ENCODE results near the gene GAL3ST2.

GAL3ST2 gene

GRCh38 chr2:241746084-241746483, 30.5 kb upstream of the GAL3ST2 start:
- Histone ChIP-seq H3K4me3 (ENCODE audit: insufficient read depth, low read depth, low read length, poor library complexity, severe bottlenecking) (no peak overlapping the region), H3K9me3 (ENCODE audit: control insufficient read depth, low read length) (no peaks in the 10 kb centered on the region), H3K36me3 (ENCODE audit: control insufficient read depth, insufficient read depth, low read length) (peaks cover 45% of the 10 kb centered on the region), H3K27me3 (replicated peaks; ENCODE audit: control insufficient read depth, insufficient read depth, low read length, poor library complexity, severe bottlenecking) (no peaks in the 10 kb centered on the region), H3K4me1 (ENCODE audit: control insufficient read depth, insufficient read depth, low read length, poor library complexity, severe bottlenecking) (peaks cover 11% of the 10 kb centered on the region), H3K27ac (ENCODE audit: insufficient read depth, low read length, poor library complexity, severe bottlenecking) (no peak overlapping the region)
- no peak for DNase-seq

DNA sequence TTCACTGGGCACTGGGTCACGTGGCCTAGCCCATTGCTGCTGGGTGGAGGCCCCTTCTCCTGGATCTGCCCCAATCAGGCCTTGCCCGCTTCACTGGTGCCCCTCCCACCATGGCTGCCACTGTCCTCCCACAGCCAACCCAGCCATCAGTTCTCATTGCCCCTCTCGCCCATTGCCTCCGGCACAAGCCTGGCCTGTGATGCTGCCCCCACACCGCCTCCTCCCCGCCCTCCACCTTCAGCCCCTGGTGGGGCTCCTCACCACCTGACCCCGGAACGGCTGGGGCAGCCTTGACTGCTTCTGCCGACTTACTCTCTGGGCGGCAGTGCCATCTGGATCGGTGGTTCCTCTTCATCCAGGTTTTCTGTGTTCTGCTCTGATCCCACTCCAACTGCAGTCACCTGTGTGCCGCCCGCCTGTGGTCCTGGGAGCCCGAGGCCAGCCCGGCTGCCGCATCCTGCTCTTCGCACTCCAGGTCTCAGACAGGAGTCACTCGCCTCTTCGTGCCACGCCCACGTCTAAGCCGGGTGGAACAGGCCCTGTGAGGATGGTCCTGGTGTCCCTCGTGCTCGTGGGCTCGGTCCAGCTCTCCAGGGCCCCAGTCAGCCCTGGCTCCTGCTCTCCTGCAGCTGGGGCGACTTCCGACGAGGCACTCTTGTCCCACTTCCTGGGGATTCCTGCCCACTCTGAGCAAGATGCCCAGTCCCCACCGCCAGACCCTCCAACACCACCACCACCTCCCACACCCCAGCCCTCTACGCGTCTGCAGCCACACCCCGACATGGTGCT, 28.0 kb upstream of the GAL3ST2 start:
- peaks cover 49% of the 10 kb centered on the region for H3K36me3 ChIP-seq (ENCODE audit: control insufficient read depth, insufficient read depth, low read length)
- no peak overlapping the region for H3K27ac ChIP-seq (ENCODE audit: insufficient read depth, low read length, poor library complexity, severe bottlenecking)

GRCh38 chr2:241750076-241750840, 26.4 kb upstream of the GAL3ST2 start:
- no peak overlapping the region for H3K27ac ChIP-seq (ENCODE audit: insufficient read depth, low read length, poor library complexity, severe bottlenecking)
- no peaks in the 10 kb centered on the region for H3K9me3 ChIP-seq (ENCODE audit: control insufficient read depth, low read length)
- no peaks in the 10 kb centered on the region for H3K27me3 ChIP-seq (replicated peaks; ENCODE audit: control insufficient read depth, insufficient read depth, low read length, poor library complexity, severe bottlenecking)
- peaks cover 34% of the 10 kb centered on the region for H3K36me3 ChIP-seq (ENCODE audit: control insufficient read depth, insufficient read depth, low read length)
- no peak for DNase-seq
- H3K4me3 ChIP-seq (ENCODE audit: insufficient read depth, low read depth, low read length, poor library complexity, severe bottlenecking): no peak overlapping the region
- H3K4me1 ChIP-seq (ENCODE audit: control insufficient read depth, insufficient read depth, low read length, poor library complexity, severe bottlenecking): no peaks in the 10 kb centered on the region

More for the DNA sequence above, 28.0 kb upstream of the GAL3ST2 start:
- no peaks in the 10 kb centered on the region for H3K27me3 ChIP-seq (replicated peaks; ENCODE audit: control insufficient read depth, insufficient read depth, low read length, poor library complexity, severe bottlenecking)
- no peak for DNase-seq
- no peaks in the 10 kb centered on the region for H3K4me1 ChIP-seq (ENCODE audit: control insufficient read depth, insufficient read depth, low read length, poor library complexity, severe bottlenecking)
- H3K9me3 ChIP-seq (ENCODE audit: control insufficient read depth, low read length): no peaks in the 10 kb centered on the region
- H3K4me3 ChIP-seq (ENCODE audit: insufficient read depth, low read depth, low read length, poor library complexity, severe bottlenecking): no peak overlapping the region

- Histone ChIP-seq H3K36me3 (ENCODE audit: control insufficient read depth, insufficient read depth, low read length) (peaks cover 36% of the 10 kb centered on the region), H3K27me3 (replicated peaks; ENCODE audit: control insufficient read depth, insufficient read depth, low read length, poor library complexity, severe bottlenecking) (no peaks in the 10 kb centered on the region), H3K4me1 (ENCODE audit: control insufficient read depth, insufficient read depth, low read length, poor library complexity, severe bottlenecking) (no peaks in the 10 kb centered on the region), H3K4me3 (ENCODE audit: insufficient read depth, low read depth, low read length, poor library complexity, severe bottlenecking) (no peak overlapping the region), H3K27ac (ENCODE audit: insufficient read depth, low read length, poor library complexity, severe bottlenecking) (no peak overlapping the region), H3K9me3 (ENCODE audit: control insufficient read depth, low read length) (no peaks in the 10 kb centered on the region)
- DNase-seq: no peak
These were observed 25.5 kb upstream of the GAL3ST2 start for GRCh38 chr2:241751152-241751551.

GRCh38 chr2:241751776-241752175, 24.8 kb upstream of the GAL3ST2 start:
- Histone ChIP-seq H3K9me3 (ENCODE audit: control insufficient read depth, low read length) (no peaks in the 10 kb centered on the region), H3K27ac (ENCODE audit: insufficient read depth, low read length, poor library complexity, severe bottlenecking) (no peak overlapping the region), H3K4me1 (ENCODE audit: control insufficient read depth, insufficient read depth, low read length, poor library complexity, severe bottlenecking) (no peaks in the 10 kb centered on the region), H3K4me3 (ENCODE audit: insufficient read depth, low read depth, low read length, poor library complexity, severe bottlenecking) (no peak overlapping the region), H3K36me3 (ENCODE audit: control insufficient read depth, insufficient read depth, low read length) (peaks cover 36% of the 10 kb centered on the region), H3K27me3 (replicated peaks; ENCODE audit: control insufficient read depth, insufficient read depth, low read length, poor library complexity, severe bottlenecking) (no peaks in the 10 kb centered on the region)
- DNase-seq: no peak

DNA sequence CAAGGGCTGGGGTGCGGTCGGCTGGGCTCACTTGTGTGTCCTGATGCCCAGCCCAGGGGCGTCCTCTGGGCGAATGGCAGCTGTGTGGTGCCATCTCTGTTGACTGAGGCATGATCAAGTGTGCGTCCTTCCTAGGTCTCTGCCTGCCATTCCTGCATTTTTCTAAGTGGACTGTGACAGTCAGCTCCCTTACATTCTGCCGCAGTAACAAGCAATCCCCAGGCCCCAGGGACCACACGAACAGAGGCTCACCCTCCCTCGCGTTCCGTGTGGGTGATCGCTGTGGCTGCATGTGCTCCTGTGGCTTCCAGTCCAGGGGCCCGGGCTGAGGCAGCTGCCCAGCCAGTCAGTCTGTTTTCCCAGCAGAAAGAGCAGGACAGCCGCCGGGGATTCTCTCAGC, 24.4 kb upstream of the GAL3ST2 start:
- H3K27ac ChIP-seq (ENCODE audit: insufficient read depth, low read length, poor library complexity, severe bottlenecking): no peak overlapping the region
- no peaks in the 10 kb centered on the region for H3K4me1 ChIP-seq (ENCODE audit: control insufficient read depth, insufficient read depth, low read length, poor library complexity, severe bottlenecking)
- no peaks in the 10 kb centered on the region for H3K27me3 ChIP-seq (replicated peaks; ENCODE audit: control insufficient read depth, insufficient read depth, low read length, poor library complexity, severe bottlenecking)
- DNase-seq: no peak
- no peak overlapping the region for H3K4me3 ChIP-seq (ENCODE audit: insufficient read depth, low read depth, low read length, poor library complexity, severe bottlenecking)
- H3K9me3 ChIP-seq (ENCODE audit: control insufficient read depth, low read length): no peaks in the 10 kb centered on the region
- H3K36me3 ChIP-seq (ENCODE audit: control insufficient read depth, insufficient read depth, low read length): peaks cover 36% of the 10 kb centered on the region

DNA sequence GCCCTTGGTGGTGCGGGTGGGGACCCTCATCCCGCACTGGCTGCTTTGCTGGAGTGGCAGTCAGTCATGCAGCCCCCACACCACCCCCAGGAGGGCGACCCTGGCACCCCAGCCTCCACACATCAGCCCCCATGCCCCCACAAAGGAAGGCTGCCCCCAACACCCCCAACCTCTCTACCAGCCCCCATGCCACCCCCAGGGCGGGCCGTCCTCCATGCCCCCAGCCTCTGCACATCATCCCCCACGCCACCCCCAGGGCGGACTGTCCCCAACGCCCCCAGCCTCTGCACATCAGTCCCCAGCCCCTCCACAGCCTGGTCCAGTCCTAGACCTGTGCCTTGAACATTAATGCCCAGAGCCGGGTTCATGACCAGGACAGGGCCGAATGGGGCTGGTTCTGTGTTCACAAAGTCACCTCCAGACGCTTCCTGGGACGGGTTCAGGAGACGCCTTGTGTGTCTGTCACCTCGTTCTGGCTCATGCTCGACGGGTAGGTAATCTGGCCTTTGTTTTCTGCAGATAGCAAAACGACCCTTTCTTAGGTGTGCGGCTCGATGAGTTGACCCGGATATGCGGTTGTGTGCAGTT, 23.8 kb upstream of the GAL3ST2 start:
- Histone ChIP-seq H3K4me1 (ENCODE audit: control insufficient read depth, insufficient read depth, low read length, poor library complexity, severe bottlenecking) (no peaks in the 10 kb centered on the region), H3K36me3 (ENCODE audit: control insufficient read depth, insufficient read depth, low read length) (peaks cover 36% of the 10 kb centered on the region), H3K4me3 (ENCODE audit: insufficient read depth, low read depth, low read length, poor library complexity, severe bottlenecking) (no peak overlapping the region), H3K27me3 (replicated peaks; ENCODE audit: control insufficient read depth, insufficient read depth, low read length, poor library complexity, severe bottlenecking) (no peaks in the 10 kb centered on the region), H3K27ac (ENCODE audit: insufficient read depth, low read length, poor library complexity, severe bottlenecking) (no peak overlapping the region), H3K9me3 (ENCODE audit: control insufficient read depth, low read length) (no peaks in the 10 kb centered on the region)
- DNase-seq: no peak

DNA sequence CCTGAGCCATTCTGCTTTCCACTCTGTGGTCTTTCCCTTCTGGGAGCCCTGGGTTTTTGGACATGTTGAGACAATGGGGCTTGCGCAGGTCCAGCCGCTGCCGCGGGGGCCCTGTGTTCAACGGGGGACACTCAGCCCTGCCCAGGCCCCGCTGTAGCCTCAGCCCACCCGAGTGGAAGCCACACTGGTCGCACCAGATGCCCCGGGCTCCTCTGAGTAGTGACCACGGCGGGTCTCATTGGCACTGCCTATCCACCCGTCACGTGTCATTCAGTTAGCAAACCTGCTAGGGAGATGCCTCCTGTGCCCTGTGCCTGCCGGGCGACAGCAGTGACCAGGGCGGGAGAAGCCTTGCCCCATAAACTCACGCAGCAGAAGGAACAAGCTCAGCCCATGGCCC, 23.1 kb upstream of the GAL3ST2 start:
- Histone ChIP-seq H3K4me1 (ENCODE audit: control insufficient read depth, insufficient read depth, low read length, poor library complexity, severe bottlenecking) (no peaks in the 10 kb centered on the region), H3K36me3 (ENCODE audit: control insufficient read depth, insufficient read depth, low read length) (peaks cover 36% of the 10 kb centered on the region), H3K27me3 (replicated peaks; ENCODE audit: control insufficient read depth, insufficient read depth, low read length, poor library complexity, severe bottlenecking) (no peaks in the 10 kb centered on the region), H3K27ac (ENCODE audit: insufficient read depth, low read length, poor library complexity, severe bottlenecking) (no peak overlapping the region), H3K4me3 (ENCODE audit: insufficient read depth, low read depth, low read length, poor library complexity, severe bottlenecking) (no peak overlapping the region), H3K9me3 (ENCODE audit: control insufficient read depth, low read length) (no peaks in the 10 kb centered on the region)
- DNase-seq: no peak

DNA sequence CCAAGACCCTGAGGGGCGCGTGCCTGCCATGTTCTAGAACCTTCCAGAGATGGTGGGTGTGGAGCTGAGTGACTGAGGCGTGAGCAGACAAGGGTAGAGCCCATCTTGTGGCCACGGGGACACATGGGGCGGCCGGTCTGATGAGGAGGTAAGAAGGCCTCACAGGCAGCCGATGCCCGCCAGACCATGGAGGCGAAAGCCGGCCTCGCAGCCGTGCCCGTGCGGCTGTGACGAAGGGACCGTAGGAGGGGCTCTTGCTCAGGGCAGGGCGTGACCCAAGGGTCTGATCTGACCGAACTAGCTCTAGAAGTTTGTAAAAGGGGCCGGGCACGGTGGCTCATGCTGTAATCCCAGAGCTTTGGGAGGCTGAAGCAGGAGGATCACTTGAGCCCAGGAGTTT, 22.6 kb upstream of the GAL3ST2 start:
- H3K27me3 ChIP-seq (replicated peaks; ENCODE audit: control insufficient read depth, insufficient read depth, low read length, poor library complexity, severe bottlenecking): no peaks in the 10 kb centered on the region
- no peaks in the 10 kb centered on the region for H3K9me3 ChIP-seq (ENCODE audit: control insufficient read depth, low read length)
- H3K4me1 ChIP-seq (ENCODE audit: control insufficient read depth, insufficient read depth, low read length, poor library complexity, severe bottlenecking): no peaks in the 10 kb centered on the region
- H3K36me3 ChIP-seq (ENCODE audit: control insufficient read depth, insufficient read depth, low read length): peaks cover 31% of the 10 kb centered on the region
- no peak overlapping the region for H3K27ac ChIP-seq (ENCODE audit: insufficient read depth, low read length, poor library complexity, severe bottlenecking)
- H3K4me3 ChIP-seq (ENCODE audit: insufficient read depth, low read depth, low read length, poor library complexity, severe bottlenecking): no peak overlapping the region
- no peak for DNase-seq

GRCh38 chr2:241755166-241755565, 21.5 kb upstream of the GAL3ST2 start:
- peaks cover 23% of the 10 kb centered on the region for H3K36me3 ChIP-seq (ENCODE audit: control insufficient read depth, insufficient read depth, low read length)
- no peaks in the 10 kb centered on the region for H3K9me3 ChIP-seq (ENCODE audit: control insufficient read depth, low read length)
- H3K27ac ChIP-seq (ENCODE audit: insufficient read depth, low read length, poor library complexity, severe bottlenecking): no peak overlapping the region
- H3K4me3 ChIP-seq (ENCODE audit: insufficient read depth, low read depth, low read length, poor library complexity, severe bottlenecking): no peak overlapping the region
- no peaks in the 10 kb centered on the region for H3K27me3 ChIP-seq (replicated peaks; ENCODE audit: control insufficient read depth, insufficient read depth, low read length, poor library complexity, severe bottlenecking)
- DNase-seq: no peak
- H3K4me1 ChIP-seq (ENCODE audit: control insufficient read depth, insufficient read depth, low read length, poor library complexity, severe bottlenecking): no peaks in the 10 kb centered on the region

All from effector memory CD4-positive, alpha-beta T cell (primary cell).